Stimulated activated CD4-positive, alpha-beta T cell treated with anti-CD3 and anti-CD28 coated beads, Interleukin-4, amount 100 ng/mL, for 4 hours (primary cell): ENCODE results near the gene SNRNP25.

Experiments used
- DNase-seq, 2 experiments: peaks; one replicate each; pipeline ENCODE4 v3.0.0-alpha.2; 2020

SNRNP25 gene

GRCh38 chr16:78444-79150 is 25.0 kb downstream of the SNRNP25 start:
- DNase-seq = no peak

- DNase-seq = no peak
Observed at GRCh38 chr16:79151-80054, 25.8 kb downstream of the SNRNP25 start.

GRCh38 chr16:83060-83603 is 29.5 kb downstream of the SNRNP25 start:
- no peak for DNase-seq

DNA sequence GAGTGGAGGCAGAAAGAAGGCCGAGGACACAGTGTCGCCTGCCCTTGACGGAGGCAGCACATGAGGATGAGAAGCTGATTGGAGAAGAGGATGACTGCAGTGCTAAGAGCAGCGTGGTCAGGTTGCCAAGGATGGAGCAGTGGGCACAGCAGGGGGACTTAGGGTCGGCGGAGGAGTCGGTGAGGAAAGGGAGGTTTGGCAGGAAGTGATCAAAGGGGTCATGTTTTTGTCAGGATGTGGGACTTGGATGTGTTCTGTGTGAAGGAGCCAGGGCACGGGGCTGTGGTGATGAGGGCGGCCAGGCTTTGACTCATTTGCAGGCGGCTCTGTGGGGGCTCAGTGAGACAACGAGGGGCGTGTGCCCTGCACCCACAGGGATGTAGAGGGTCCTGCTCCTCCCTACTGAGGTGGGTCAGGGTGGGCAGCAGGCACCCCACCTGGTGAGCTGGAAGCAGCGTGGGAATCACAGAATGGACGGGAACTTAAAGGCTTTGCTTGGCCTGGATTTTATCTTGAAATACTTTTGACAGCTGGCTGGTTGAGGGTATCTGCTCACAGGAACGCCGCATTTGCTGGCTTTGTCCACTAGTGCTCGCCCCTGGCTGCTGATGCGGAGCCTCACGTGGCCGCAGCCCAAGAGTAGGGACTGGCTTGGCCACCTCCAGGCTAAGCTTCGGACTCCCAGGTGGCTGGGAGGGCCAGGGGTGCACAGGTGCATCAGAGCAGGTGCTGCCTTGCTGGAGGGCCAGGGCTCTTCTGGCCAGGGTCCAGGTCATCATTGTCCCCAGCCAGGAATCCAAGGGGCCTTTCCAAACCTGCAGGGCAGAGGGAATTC is 30.4 kb downstream of the SNRNP25 start:
- no peak for DNase-seq

DNA sequence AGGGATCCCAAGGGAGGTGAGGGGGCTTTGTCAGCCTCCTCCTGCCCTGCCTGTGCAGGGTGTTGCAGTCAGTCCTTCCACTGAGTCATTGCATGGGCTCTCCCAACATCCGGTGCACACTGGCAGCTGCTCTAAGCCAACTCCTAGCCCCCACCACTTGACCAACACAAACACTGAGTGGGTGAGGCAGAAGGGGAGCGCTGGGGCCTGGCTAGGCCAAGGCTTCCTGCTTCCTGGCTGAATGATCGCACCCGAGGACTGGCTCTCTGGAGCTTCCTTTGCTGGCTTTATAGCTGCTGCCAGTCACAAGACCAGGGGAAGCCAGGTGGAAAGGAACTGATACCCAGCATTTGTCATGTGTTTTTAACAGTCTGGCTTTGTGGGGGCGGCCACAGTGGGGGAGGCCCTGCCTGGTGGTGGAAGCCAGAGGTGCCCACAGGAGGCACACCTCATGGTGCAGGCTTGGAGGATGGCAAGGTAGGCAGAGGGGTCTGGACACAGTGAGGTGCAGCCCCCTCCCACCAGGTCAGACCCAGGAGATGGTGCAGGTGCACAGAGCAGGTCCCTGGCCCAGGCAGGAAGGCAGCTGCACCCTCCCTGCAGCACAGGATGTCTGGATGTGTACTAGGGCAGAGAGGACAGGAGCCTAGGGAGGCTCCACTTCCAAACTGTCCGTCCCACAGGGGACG is 31.2 kb downstream of the SNRNP25 start:
- DNase-seq = peak; percentile 42 to 68

DNA sequence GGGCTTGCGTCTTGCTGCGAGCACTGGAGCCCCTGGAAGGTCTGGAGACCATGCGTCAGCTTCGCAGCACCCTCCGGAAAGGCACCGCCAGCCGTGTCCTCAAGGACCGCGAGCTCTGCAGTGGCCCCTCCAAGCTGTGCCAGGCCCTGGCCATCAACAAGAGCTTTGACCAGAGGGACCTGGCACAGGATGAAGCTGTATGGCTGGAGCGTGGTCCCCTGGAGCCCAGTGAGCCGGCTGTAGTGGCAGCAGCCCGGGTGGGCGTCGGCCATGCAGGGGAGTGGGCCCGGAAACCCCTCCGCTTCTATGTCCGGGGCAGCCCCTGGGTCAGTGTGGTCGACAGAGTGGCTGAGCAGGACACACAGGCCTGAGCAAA is 31.8 kb downstream of the SNRNP25 start:
- no peak for DNase-seq

- DNase-seq = no peak
Observed at GRCh38 chr16:85865-86264, 32.2 kb downstream of the SNRNP25 start.

GRCh38 chr16:86483-86952 is 32.9 kb downstream of the SNRNP25 start:
- no peak for DNase-seq

GRCh38 chr16:88613-89012 is 35.0 kb downstream of the SNRNP25 start:
- no peak for DNase-seq

GRCh38 chr16:89391-90302 is 36.0 kb downstream of the SNRNP25 start:
- DNase-seq = no peak

DNA sequence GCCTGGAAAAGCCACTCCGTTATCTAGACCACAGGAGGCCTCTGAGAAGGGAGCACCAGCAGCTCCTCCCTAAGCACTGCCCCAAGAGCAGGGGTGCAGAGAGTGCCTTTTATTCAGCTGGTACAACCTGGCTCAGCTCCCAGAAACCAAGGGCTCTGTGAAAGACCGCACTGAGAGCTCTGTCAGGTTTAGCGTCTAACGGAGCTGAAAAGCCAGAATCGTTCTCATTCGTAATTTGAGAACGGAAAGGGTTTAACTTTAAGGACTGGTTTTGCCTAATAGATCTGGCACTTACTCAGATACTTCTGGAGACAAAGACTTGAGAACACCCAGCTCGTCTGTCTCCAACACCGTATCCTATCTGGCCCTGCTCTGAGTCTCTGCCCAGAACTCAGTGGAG is 37.9 kb downstream of the SNRNP25 start:
- DNase-seq = no peak

GRCh38 chr16:92431-93339 is 39.1 kb downstream of the SNRNP25 start:
- DNase-seq = no peak

GRCh38 chr16:94918-95265 is 41.3 kb downstream of the SNRNP25 start:
- no peak for DNase-seq

GRCh38 chr16:96935-97381 is 43.3 kb downstream of the SNRNP25 start:
- peak; percentile 82 to 84 for DNase-seq

- DNase-seq = no peak
Observed at GRCh38 chr16:97822-98221, 44.2 kb downstream of the SNRNP25 start.

- no peak for DNase-seq
Observed at GRCh38 chr16:100989-101388, 47.4 kb downstream of the SNRNP25 start.

- no peak for DNase-seq
Observed at GRCh38 chr16:101586-101985, 48.0 kb downstream of the SNRNP25 start.

- no peak for DNase-seq
Observed at GRCh38 chr16:102060-102855, 48.6 kb downstream of the SNRNP25 start.

DNA sequence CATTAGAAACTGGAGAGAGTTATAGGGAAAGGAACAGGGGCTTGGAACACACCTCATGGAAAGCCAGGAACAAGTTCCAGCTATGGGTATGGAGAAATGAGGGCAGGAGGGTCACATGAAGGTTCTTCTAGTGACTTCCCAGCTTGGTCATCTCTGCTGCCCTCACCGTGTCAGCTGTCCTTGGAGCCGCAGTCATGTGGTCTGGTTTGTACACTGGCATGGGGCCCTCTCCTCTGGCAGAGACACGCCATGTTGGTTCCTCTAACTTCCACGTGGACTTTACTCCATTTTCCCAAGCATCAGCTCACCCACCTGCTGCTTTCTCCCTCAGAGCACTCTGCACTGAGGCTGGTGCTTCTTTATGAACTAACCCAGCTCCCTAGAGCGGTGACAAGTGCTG is 50.7 kb downstream of the SNRNP25 start:
- no peak for DNase-seq
